Cardiac muscle cell (in vitro differentiated cells and primary cell): ENCODE measurements around the gene CDHR4. TPM values are rescaled to one million over a fixed set of nuclear protein-coding genes. Genes with fewer than 3 reads are reported as not detected.
A peak's percentile ranks its signal among the peaks of the same experiment; 100 is the strongest.

Experiments
- DNase-seq, 2 donors: peaks; one replicate each; pipeline versions ENCODE4 v3.0.0 to v3.0.0-alpha.2; 2010 to 2017; ENCODE audit warnings: low read depth in 1 of 2, low spot score in 1 of 2
- H3K27ac ChIP-seq: fragments of 200-600 bp; sonication (generic); 2 replicates; pipeline ENCODE4 v1.5.1; 2016
- H3K27me3 ChIP-seq: fragments of 200-600 bp; sonication (generic); 2 replicates; pipeline ENCODE4 v1.6.0; 2016; ENCODE audit warnings: control low read depth
- H3K36me3 ChIP-seq: fragments of 200-600 bp; sonication (generic); 2 replicates; pipeline ENCODE4 v1.5.1; 2016; ENCODE audit warnings: control low read depth
- H3K4me1 ChIP-seq: fragments of 200-600 bp; sonication (generic); 2 replicates; pipeline ENCODE4 v1.8.1; 2017; ENCODE audit warnings: low read depth, mild to moderate bottlenecking, mixed run types
- H3K4me3 ChIP-seq: fragments of 200-600 bp; sonication (generic); 2 replicates; pipeline ENCODE4 v1.5.1; 2016; ENCODE audit warnings: mild to moderate bottlenecking
- H3K9me3 ChIP-seq: fragments of 200-600 bp; sonication (generic); 2 replicates; pipeline ENCODE4 v1.5.1; 2017; ENCODE audit warnings: low read depth, mild to moderate bottlenecking, control low read depth
- polyA plus RNA-seq: library from polyadenylated mRNA; unstranded; fragments of >200 nt; fragmentation: Nextera tagmentation; extraction: Ambion mirVana; gene quantifications from 2 replicates; pipeline ENCODE4 v1.2.1, GENCODE V29; 2016
- total RNA-seq: library from RNA; depleted of rRNA; stranded (reverse); fragments of >200 nt; gene quantifications from 2 replicates; pipeline ENCODE4 v1.2.3, GENCODE V29; 2016
- TF ChIP-seq, protein P1 (sequence below): IDR thresholded peaks from 2 replicates; pipeline ENCODE4 v1.5.1; 2012; ENCODE audit warnings: low read depth, mild to moderate bottlenecking, low read length

CDHR4 gene
- total and polyA plus RNA-seq, 2 experiments from 2014 or later, result 0.27 TPM; not detected in 1

DNA sequence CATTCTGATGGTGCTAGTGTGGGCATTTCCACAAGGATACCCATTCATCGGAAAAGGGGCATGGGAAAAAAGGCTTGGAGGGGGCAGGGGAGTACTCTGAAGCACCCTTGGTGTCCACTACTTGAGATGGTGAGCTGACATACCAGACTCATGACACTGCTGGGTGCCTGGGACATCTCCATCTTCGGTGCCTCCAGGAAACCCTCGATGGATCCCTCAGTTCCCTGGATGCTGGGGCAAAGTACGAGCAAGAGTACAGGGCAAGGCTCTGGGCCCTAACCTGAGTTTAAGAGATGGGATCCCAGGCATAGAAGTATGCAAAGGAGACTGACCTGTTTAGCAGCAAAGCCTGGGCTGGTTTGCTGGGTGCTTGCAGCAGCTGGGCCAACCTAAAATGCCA, 8.1 kb downstream of the CDHR4 start:
- Histone ChIP-seq H3K27ac (no peak overlapping the region), H3K4me3 (no peak overlapping the region), H3K9me3 (no peaks in the 10 kb centered on the region), H3K4me1 (peaks cover 5% of the 10 kb centered on the region), H3K36me3 (no peaks in the 10 kb centered on the region), H3K27me3 (no peaks in the 10 kb centered on the region)
- TF ChIP-seq, protein P1, sequence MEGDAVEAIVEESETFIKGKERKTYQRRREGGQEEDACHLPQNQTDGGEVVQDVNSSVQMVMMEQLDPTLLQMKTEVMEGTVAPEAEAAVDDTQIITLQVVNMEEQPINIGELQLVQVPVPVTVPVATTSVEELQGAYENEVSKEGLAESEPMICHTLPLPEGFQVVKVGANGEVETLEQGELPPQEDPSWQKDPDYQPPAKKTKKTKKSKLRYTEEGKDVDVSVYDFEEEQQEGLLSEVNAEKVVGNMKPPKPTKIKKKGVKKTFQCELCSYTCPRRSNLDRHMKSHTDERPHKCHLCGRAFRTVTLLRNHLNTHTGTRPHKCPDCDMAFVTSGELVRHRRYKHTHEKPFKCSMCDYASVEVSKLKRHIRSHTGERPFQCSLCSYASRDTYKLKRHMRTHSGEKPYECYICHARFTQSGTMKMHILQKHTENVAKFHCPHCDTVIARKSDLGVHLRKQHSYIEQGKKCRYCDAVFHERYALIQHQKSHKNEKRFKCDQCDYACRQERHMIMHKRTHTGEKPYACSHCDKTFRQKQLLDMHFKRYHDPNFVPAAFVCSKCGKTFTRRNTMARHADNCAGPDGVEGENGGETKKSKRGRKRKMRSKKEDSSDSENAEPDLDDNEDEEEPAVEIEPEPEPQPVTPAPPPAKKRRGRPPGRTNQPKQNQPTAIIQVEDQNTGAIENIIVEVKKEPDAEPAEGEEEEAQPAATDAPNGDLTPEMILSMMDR, result no peak
- DNase-seq, result no peak

DNA sequence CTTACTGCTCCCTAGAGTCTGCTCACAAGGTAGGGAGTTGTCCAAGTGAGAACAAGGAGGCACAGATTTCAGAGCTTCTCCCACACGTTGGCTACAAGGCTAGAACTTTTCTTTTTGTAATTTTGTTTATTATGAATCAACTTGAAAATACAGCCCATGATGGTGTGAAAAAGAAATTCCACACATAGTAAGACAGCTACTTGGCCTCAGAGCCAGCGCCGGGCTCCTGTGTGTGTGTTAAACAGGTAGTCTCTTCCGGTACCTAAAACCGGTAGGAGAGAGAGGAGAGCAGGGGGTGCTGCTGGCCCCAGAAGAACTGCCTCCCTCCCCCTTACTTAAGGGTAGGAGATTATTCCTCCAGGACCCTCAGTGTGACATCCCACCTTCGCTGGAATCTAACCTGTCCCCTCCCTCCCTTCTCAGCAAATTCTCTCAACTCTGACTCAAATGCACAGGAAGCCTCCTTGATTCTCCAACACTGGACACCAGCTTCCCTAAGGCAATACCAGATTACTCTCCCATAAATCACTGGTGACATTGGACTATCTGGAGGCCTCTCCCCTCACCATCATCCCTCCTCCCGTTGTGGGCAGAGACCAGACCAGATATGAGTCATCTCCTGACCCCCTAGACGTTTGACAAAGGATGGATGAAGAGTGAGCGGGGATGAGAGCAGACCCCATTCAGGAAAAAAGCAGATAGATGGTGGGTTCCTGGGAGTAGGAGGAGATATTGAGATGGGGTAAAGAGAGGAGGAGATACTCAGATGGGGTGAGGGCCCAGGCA, 8.9 kb downstream of the CDHR4 start:
- H3K4me3 ChIP-seq, result no peak overlapping the region
- H3K4me1 ChIP-seq, result peaks cover 5% of the 10 kb centered on the region
- DNase-seq, result no peak
- no peaks in the 10 kb centered on the region for H3K27me3 ChIP-seq
- H3K36me3 ChIP-seq, result no peaks in the 10 kb centered on the region
- no peak overlapping the region for H3K27ac ChIP-seq
- TF ChIP-seq, protein P1, result no peak
- H3K9me3 ChIP-seq, result no peaks in the 10 kb centered on the region

DNA sequence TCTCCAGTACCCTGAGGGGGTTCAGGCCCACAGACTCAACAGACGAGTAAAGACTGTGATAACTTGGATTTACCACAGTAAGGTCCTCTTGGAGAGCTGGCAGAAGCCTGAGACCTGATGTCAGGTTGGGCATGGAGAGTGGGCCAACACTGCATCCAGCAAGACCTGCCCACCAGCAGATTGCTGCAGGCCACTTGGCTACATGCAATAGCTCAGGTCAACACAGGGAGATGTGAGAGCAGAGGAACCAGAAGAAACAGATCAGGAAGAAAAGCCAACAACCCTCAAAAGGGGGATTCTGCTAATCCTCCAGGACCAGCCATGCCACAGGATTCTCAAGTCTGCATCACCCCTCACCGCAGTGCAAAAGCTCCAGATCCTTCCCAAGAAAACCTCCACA, 11.6 kb downstream of the CDHR4 start:
- Histone ChIP-seq H3K4me1 (peaks cover 13% of the 10 kb centered on the region), H3K27ac (no peak overlapping the region), H3K4me3 (no peak overlapping the region), H3K36me3 (no peaks in the 10 kb centered on the region), H3K9me3 (no peaks in the 10 kb centered on the region), H3K27me3 (no peaks in the 10 kb centered on the region)
- DNase-seq, result no peak
- TF ChIP-seq, protein P1, result no peak

DNA sequence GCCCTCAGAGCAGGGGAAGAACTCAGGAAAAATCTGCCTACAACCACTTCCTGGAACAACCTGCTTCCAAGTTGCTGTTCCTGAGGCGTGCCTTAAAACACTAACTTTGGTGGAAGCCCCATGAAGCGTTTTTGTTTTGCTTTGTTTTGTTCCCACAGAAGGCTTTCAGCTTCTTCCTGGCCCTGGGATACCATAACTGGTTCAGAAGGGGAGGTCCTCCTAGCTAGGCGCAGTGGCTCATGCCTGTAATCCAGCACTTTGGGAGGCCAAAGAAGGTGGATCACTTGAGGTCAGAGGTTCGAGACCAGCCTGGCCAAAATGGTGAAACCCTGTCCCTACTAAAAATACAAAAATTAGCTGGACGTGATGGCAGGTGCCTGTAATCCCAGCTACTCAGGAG, 12.1 kb downstream of the CDHR4 start:
- Histone ChIP-seq H3K4me3 (no peak overlapping the region), H3K4me1 (peaks cover 13% of the 10 kb centered on the region), H3K27me3 (no peaks in the 10 kb centered on the region), H3K9me3 (no peaks in the 10 kb centered on the region), H3K36me3 (no peaks in the 10 kb centered on the region), H3K27ac (no peak overlapping the region)
- TF ChIP-seq, protein P1, result no peak
- no peak for DNase-seq

DNA sequence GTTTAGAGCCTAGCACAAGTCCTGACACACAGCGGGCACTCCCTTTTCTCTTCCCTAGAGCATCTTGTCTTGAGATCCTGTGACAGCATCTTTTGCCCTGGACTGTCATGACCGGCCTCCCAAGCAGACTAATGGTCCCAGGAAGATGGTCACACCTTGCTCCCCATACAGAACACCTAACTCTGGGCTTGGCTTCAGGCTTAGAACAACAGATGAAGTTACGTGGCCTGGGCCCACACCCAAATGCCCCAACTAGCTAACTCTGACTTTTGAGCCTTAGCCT, 12.6 kb downstream of the CDHR4 start:
- Histone ChIP-seq H3K27me3 (no peaks in the 10 kb centered on the region), H3K4me1 (peaks cover 13% of the 10 kb centered on the region), H3K4me3 (no peak overlapping the region), H3K27ac (peak overlapping the region; percentile 91), H3K9me3 (no peaks in the 10 kb centered on the region), H3K36me3 (no peaks in the 10 kb centered on the region)
- TF ChIP-seq, protein P1, result no peak
- DNase-seq, result no peak
